Hematopoietic multipotent progenitor cell treated with erythropoietin and hydrocortisone succinate and interleukin-3 and kit ligand, for 15 days (in vitro differentiated cells): ENCODE results near the gene USP8.
A peak's percentile ranks its signal among the peaks of the same experiment; 100 is the strongest.
"Not testable (repeated sequence)": the region's sequence is repeated elsewhere in the genome, so short reads cannot be mapped to it uniquely, and the experiment has no call there.

Experiments
- DNase-seq: peaks from one replicate; pipeline ENCODE4 v3.0.0-alpha.2; 2015; ENCODE audit warnings: low spot score

USP8 gene

GRCh38 chr15:50424066-50424890 lies at the start of gene USP8:
Gene USP8 (plus strand): TSS chr15:50424405. CDS start chr15:50439074, 14,669 bp downstream.
- peak; percentile 95 for DNase-seq

DNA sequence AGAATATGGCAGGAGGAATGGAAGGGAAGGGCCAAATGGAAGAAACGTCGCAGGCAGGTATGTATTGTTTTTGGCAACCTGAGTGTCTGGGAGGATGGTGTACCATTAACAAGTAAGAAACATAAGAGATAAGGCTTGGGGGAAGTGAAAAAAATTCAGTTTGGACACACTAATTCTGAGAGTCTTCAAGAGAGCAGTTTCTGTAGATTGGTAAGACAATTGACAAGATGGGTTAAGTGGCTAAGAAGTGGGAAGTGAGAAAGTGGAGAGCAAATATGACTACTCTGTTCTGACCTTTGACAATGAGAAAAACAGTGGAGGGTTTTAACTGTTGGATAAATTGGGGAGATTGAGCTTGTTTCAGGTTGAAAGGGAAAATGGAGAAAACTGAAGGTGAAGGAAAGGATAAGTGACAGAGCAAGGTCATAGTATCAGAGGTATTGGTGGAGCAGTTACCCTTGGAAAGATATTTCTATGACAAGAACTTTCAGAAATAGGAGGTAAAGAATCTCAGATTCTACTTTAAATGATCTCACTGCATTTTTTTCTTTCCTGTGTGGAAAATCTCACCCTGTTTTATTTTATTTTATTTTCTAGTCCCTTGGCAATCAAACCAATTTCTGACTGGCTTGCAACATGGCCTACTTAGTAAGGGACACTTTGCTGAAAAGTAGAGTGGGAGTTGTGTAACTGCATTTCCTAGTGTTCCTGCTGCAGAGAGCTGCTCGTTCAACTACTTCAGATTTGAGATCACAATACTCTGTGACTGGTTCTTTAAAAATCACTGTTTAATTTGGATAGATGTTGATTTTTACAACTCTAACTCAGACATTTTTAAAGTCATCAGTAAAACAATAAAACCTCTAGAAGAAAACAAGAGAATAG lies 46.1 kb upstream of the USP8 start:
- DNase-seq = no peak

GRCh38 chr15:50378776-50379175 lies 45.4 kb upstream of the USP8 start:
- DNase-seq = no peak

DNA sequence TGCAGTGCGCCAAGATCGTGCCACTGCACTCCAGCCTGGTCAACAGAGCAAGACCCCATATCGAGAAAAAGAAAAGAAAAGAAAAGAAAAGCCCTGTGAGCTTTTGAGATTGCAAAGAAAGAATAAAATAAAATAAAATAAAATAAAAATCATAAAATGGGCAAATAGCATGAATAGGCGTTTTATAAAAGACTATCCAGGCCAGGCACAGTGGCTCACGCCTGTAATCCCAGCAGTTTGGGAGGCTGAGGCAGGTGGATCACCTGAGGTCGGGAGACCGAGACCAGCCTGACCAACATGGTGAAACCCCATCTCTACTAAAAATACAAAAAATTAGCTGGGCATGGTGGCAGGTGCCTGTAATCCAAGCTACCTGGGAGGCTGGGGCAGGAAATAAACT lies 44.8 kb upstream of the USP8 start:
- DNase-seq = not testable (repeated sequence)

DNA sequence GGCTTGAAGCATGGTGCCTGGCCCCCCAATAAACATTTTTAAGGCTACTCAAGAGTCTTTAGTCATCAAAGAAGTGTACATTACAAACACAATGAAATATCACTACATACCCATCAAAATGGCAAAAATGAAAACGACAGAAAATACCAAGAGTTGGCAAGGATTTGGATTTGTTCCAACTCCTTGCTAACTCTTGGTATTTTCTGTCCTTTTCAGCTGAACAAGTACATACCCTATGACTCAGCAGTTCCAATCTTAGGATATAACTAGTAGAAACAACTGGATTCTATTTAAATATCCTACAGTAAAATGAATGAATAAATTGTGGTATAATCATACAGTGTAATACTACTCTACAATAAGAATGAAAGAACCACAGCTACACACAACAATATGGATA lies 44.1 kb upstream of the USP8 start:
- no peak for DNase-seq

DNA sequence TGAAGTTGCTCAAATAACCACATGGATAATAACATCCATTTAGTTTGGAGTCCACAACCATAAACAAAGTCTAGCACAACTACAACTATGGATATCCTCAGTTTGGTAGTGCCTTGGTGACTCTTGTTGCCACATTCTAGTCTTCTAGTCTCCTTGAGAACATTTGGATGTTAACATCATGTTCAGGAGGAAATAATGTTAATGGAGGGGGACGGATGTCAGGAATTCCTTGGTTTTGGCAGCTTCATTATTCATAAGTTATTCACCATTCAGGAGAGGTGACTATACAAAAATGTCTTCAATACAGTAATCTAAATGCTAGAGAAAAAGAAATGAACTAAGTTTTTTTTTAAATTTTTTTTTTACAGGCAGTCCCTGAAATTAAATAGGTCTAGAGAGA lies 42.8 kb upstream of the USP8 start:
- DNase-seq = no peak

- DNase-seq = not testable (repeated sequence)
Measured at GRCh38 chr15:50382408-50382807, 41.8 kb upstream of the USP8 start.

GRCh38 chr15:50390554-50391264 lies 33.5 kb upstream of the USP8 start:
- no peak for DNase-seq

DNA sequence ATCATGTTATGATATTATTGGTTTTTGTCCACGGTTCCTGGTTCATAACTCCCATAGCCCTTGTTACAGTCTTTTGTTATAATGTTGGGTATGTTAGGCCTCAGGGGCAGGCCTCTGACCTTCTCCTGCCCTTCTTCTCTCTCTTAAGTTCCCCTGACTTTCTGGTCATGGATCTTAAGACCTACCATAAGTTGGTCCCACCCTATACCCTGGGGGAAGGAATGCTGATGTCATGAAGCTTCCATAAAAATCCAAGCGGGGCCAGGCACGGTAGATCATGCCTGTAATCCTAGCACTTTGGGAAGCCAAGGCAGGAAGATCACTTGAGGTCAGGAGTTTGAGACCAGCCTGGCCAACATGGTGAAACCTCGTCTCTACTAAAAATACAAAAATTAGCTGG lies 32.6 kb upstream of the USP8 start:
- not testable (repeated sequence) for DNase-seq

GRCh38 chr15:50411870-50412269 lies 12.3 kb upstream of the USP8 start:
- no peak for DNase-seq

DNA sequence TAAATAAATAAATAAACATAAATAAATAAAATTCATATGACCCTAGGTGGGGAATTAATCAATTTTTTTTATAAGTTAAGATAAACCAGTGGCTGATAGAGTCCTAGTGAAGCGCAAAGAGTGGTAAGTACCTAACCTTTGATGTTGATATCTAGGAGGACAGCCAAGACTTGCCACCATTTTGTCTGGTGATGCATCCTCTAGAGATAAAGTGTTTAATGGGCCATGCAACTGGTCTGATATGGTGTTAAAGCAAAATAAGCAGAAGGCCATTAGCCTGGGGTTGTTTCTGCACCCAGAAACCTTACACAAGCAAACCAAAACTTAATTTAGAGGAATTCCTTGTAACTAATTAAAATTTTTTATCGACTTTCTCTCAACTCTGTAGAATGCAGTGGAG lies 9.6 kb upstream of the USP8 start:
- no peak for DNase-seq

GRCh38 chr15:50415752-50416404 lies 8.3 kb upstream of the USP8 start:
- DNase-seq = no peak

DNA sequence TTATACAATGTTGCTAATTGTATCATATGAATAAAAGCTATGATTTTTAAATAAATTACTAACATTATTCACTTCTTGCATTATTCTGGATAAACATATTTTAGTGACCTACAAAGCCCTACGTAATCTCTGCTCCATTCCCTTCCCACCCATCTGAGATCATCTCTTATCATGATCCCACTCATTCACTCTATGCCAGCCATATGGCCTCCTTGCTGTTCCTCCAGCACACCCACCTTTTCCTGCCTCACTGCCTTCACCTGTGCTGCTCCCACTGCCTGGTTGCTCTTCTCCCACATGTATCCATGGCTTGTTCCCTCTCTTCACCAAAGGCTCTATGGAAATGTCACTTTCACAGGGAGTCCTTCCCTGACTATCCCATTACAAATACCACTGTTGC lies 7.3 kb upstream of the USP8 start:
- no peak for DNase-seq

DNA sequence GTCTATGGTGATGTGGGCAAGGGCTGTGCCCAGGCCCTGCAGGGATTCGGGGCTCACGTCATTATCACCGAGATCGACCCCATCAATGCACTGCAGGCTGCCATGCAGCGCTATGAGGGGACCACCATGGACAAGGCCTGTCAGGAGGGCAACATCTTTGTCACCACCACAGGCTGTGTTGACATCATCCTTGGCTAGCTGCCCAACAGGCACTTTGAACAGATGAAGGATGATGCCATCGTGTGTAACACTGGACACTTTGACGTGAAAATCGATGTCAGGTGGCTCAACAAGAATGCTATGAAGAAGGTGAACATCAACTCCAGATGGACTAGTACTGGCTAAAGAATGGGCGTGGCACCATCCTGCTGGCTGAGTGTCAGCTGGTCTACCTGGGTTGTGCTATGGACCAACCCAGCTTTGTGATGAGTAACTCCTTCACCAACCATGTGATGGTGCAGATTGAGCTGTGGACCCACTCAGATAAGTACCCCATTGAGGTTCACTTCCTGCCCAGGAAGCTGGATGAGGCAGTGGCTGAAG lies 6.1 kb upstream of the USP8 start:
- DNase-seq = no peak

GRCh38 chr15:50425219-50425618 lies 1.0 kb downstream of the USP8 start:
- DNase-seq = no peak

DNA sequence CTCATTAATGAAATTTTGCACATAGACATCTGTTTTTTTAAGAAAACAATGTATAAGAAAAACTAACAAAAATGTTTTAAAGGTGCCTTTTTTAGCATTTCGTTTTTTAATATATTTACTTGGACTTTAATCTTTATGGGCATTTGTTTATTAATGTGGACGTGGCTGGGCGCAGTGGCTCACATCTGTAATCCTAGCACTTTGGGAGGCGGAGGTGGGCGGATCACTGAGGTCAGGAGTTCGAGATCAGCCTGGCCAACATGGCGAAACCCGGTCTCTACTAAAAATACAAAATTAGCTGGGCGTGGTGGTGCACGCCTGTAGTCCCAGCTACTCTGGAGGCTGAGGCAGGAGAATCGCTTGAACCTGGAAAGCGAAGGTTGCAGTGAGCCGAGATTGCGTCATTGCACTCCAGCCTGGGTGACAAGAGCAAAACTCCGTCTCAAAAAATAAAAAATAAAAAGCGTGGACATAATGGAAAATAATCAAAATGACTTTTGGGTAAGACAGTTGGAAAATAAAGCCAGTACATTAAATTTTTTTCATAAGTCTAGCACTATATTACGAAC lies 1.6 kb downstream of the USP8 start:
- DNase-seq = not testable (repeated sequence)

DNA sequence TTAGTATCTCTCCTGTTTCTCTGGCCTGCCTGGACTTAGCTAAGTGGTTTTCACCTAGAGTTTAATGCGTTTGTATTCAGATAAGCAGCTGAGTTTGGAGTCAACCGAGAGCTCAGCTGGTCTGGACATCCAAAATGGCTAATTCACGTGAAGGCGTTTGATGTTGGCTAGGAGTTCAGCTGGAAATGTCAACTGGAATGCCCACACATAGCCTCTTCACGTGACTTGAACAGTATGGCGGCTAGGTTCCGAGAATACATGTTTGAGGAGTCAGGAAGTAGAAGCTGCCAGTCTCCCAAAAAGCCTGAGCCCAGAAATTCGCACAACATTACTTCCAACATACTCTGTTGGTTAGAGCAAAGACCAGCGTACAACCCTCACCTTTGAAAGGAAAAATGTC lies 2.2 kb downstream of the USP8 start:
- DNase-seq = no peak

GRCh38 chr15:50431204-50431603 lies 7.0 kb downstream of the USP8 start:
- DNase-seq = no peak

DNA sequence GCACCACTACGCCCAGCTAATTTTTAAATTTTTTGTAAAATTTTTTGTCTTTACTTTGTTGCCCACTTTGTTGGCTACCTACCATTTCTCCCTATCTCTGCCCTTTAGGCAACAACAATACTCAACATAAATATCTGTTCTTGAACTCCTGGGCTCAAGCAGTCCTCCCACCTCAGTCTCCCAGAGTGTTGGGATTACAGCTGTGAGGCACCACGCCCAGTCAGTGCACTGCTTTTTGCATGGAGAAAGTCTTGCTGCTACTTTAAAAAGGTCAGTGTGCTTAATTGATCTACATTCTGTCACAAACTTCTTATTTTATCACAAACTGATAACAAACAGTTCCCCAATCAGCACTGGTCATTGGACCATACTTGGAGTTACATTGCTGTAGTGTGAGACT lies 8.0 kb downstream of the USP8 start:
- DNase-seq = no peak

GRCh38 chr15:50435772-50436171 lies 11.6 kb downstream of the USP8 start:
- no peak for DNase-seq

DNA sequence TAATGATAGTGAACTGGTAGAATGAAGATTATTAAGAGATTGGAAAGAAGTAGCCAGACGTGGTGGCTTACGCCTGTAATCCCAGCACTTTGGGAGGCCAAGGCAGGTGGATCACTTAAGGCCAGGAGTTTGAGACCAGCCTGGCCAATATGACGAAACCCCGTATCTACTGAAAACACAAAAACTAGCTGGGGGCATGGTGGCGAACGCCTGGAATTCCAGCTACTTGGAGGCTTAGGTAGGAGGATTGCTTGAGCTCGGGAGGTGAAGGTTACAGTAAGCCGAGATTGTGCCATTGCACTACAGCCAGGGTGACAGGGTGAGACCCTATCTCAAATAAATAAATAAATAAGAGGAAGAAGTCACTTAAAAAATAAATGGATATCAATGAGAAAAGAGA lies 14.0 kb downstream of the USP8 start:
- DNase-seq = no peak
